PC-3 (cell line): ENCODE measurements around the gene MPC1. TPM values are rescaled to one million over a fixed set of nuclear protein-coding genes. Genes with fewer than 3 reads are reported as not detected.

Experiments used
- ATAC-seq: fragments of 200-7000 bp; cut with Tn5 transposase; 2 replicates; pipeline ENCODE4 v1.9.1; 2020; ENCODE audit warnings: mild to moderate bottlenecking, moderate library complexity
- BruUV-seq: library from RNA; stranded (reverse); fragments of 400-500 nt; replicated peaks from 2 replicates; lab custom pipeline; 2021; lab: Mats Ljungman, UMichigan
- CTCF ChIA-PET: fragments of 300-600 bp; sonication (Branson Sonifier 250); formaldehyde crosslinking; loops from one replicate; lab custom pipeline; 2022; ENCODE audit warnings: antibody characterized with exemption; lab: Charles Lee
- POLR2A ChIA-PET: fragments of 300-600 bp; sonication (Branson Sonifier 250); formaldehyde crosslinking; loops from one replicate; lab custom pipeline; 2022; ENCODE audit warnings: antibody characterized with exemption; ENCODE audit not compliant: unreplicated experiment; lab: Charles Lee
- DNase-seq: peaks from one replicate; pipeline ENCODE4 v3.0.0-alpha.2; 2015
- H2AFZ ChIP-seq: fragments of 300-600 bp; sonication (generic); 2 replicates; pipeline ENCODE4 v1.6.0; 2016; ENCODE audit warnings: antibody characterized with exemption, low read length
- H3F3A ChIP-seq: fragments of 300-600 bp; sonication (generic); one replicate; pipeline ENCODE4 v1.6.0; 2017; ENCODE audit warnings: antibody characterized with exemption, low read length, control low read depth, mild to moderate bottlenecking; ENCODE audit not compliant: unreplicated experiment
- H3K27ac ChIP-seq: fragments of 300-600 bp; sonication (generic); 2 replicates; pipeline ENCODE4 v1.5.1; 2016; ENCODE audit warnings: mild to moderate bottlenecking, low read length
- H3K27me3 ChIP-seq: fragments of 300-600 bp; sonication (generic); 2 replicates; pipeline ENCODE4 v1.6.1; 2016; ENCODE audit warnings: low read length, mixed read lengths
- H3K36me3 ChIP-seq: fragments of 300-600 bp; sonication (generic); 2 replicates; pipeline ENCODE4 v1.6.1; 2016; ENCODE audit warnings: low read depth, mixed run types, low read length, mixed read lengths
- H3K4me1 ChIP-seq: fragments of 300-600 bp; sonication (generic); 2 replicates; pipeline ENCODE4 v1.5.1; 2016; ENCODE audit warnings: low read length; ENCODE audit not compliant: insufficient read depth
- H3K4me2 ChIP-seq: fragments of 300-600 bp; sonication (generic); 2 replicates; pipeline ENCODE4 v1.6.0; 2016; ENCODE audit warnings: low read length
- H3K4me3 ChIP-seq: fragments of 300-600 bp; sonication (generic); 2 replicates; pipeline ENCODE4 v1.5.1; 2016; ENCODE audit warnings: mild to moderate bottlenecking, low read length, mixed read lengths
- H3K79me2 ChIP-seq: fragments of 300-600 bp; sonication (generic); 2 replicates; pipeline ENCODE4 v1.6.1; 2017; ENCODE audit warnings: low read length, mixed read lengths
- H3K9ac ChIP-seq: fragments of 300-600 bp; sonication (generic); 2 replicates; pipeline ENCODE4 v1.6.0; 2016; ENCODE audit warnings: mild to moderate bottlenecking, low read length
- H3K9me2 ChIP-seq: fragments of 300-600 bp; sonication (generic); replicated peaks from 2 replicates; pipeline ENCODE4 v1.6.1; 2016; ENCODE audit warnings: mixed run types, low read length, mixed read lengths
- H3K9me3 ChIP-seq: fragments of 300-600 bp; sonication (generic); 2 replicates; pipeline ENCODE4 v1.6.1; 2016; ENCODE audit warnings: low read length, mixed read lengths
- H4K20me1 ChIP-seq: fragments of 300-600 bp; sonication (generic); 2 replicates; pipeline ENCODE4 v1.6.1; 2016; ENCODE audit warnings: low read length, mixed read lengths
- EZH2 ChIP-seq: fragments of 300-600 bp; sonication (generic); IDR thresholded peaks from one replicate; pipeline ENCODE4 v1.6.1; 2017; ENCODE audit warnings: antibody characterized with exemption, mild to moderate bottlenecking, low read length; ENCODE audit not compliant: unreplicated experiment
- EZH2phosphoT487 ChIP-seq: fragments of 300-600 bp; sonication (generic); IDR thresholded peaks from 2 replicates; pipeline ENCODE4 v1.6.1; 2018; ENCODE audit warnings: mild to moderate bottlenecking, antibody characterized with exemption, low read length, borderline replicate concordance
- intact Hi-C: fragments of 100-400 bp; cut with micrococcal nuclease; formaldehyde crosslinking; loops from 2 replicates; pipeline ENCODE4 v1.9.0; 2023
- total RNA-seq: library from RNA; depleted of rRNA; stranded (reverse); fragments of >200 nt; gene quantifications from 2 replicates; pipeline ENCODE4 v1.2.3, GENCODE V29; 2014
- TF ChIP-seq, protein P1 (sequence below): fragments of 300-600 bp; sonication (generic); conservative IDR thresholded peaks from 2 replicates; pipeline ENCODE4 v1.5.1; 2017; ENCODE audit warnings: antibody characterized with exemption, low read depth, mild to moderate bottlenecking, low read length

The MPC1 gene
- total RNA-seq, 1 experiment from 2014 or later, result 26.7 TPM

GRCh38 chr6:166318649-166319600 lies 63.8 kb downstream of the MPC1 start:
- no peaks in the 10 kb centered on the region for H3K79me2 ChIP-seq
- H3K9me2 ChIP-seq, result no peaks in the 10 kb centered on the region
- H4K20me1 ChIP-seq, result no peaks in the 10 kb centered on the region
- no peaks in the 10 kb centered on the region for H3K9me3 ChIP-seq
- TF ChIP-seq EZH2phosphoT487 (no peak), EZH2 (no peak)
- TF ChIP-seq, protein P1, sequence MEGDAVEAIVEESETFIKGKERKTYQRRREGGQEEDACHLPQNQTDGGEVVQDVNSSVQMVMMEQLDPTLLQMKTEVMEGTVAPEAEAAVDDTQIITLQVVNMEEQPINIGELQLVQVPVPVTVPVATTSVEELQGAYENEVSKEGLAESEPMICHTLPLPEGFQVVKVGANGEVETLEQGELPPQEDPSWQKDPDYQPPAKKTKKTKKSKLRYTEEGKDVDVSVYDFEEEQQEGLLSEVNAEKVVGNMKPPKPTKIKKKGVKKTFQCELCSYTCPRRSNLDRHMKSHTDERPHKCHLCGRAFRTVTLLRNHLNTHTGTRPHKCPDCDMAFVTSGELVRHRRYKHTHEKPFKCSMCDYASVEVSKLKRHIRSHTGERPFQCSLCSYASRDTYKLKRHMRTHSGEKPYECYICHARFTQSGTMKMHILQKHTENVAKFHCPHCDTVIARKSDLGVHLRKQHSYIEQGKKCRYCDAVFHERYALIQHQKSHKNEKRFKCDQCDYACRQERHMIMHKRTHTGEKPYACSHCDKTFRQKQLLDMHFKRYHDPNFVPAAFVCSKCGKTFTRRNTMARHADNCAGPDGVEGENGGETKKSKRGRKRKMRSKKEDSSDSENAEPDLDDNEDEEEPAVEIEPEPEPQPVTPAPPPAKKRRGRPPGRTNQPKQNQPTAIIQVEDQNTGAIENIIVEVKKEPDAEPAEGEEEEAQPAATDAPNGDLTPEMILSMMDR, result no peak
- H3K36me3 ChIP-seq, result peaks cover 3% of the 10 kb centered on the region; the same call in 1 of the 2 replicates
- H3K4me3 ChIP-seq, result no peak overlapping the region
- H2AFZ ChIP-seq, result no peak overlapping the region
- ChIA-PET POLR2A (no interaction called here), CTCF (interaction anchor here (0.6 kb wide), 1 partner anchor 19 kb away, joined by 5 read pairs; no protein-coding TSS in a partner anchor)
- no peak for ATAC-seq
- H3K4me1 ChIP-seq, result no peaks in the 10 kb centered on the region
- no peak overlapping the region for H3K27ac ChIP-seq
- no peaks in the 10 kb centered on the region for H3K27me3 ChIP-seq
- intact Hi-C loops, result no loop called here
- H3F3A ChIP-seq, result no peaks in the 10 kb centered on the region
- no peak overlapping the region for H3K4me2 ChIP-seq
- BruUV-seq, result no TSS peak
- no peak overlapping the region for H3K9ac ChIP-seq
- no peak for DNase-seq

DNA sequence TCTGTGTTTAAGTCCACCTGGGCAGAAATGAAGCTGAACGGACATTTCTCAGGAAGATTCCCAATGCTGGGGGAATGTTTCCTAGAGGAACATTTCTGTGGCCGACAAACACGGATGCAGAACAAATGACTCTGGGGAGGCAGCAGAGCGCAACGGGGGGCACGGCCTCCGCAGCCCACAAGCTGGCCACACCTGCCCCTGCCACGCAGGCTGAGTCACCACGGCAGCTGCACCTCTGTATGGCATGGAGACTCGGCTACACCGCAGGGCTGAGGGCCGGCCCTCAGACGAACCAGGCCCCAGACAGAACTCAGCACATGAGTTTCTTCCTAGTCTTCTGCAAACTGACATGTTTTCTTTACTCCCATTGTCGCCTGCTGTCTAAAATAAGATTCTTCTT lies 64.5 kb downstream of the MPC1 start:
- TF ChIP-seq EZH2phosphoT487 (no peak), EZH2 (no peak)
- TF ChIP-seq, protein P1, result no peak
- no peak overlapping the region for H3K27ac ChIP-seq
- H3K4me2 ChIP-seq, result no peak overlapping the region
- no peaks in the 10 kb centered on the region for H3K4me1 ChIP-seq
- BruUV-seq, result no TSS peak
- no peaks in the 10 kb centered on the region for H3K9me2 ChIP-seq
- H4K20me1 ChIP-seq, result no peaks in the 10 kb centered on the region
- no peak overlapping the region for H3K9ac ChIP-seq
- no peaks in the 10 kb centered on the region for H3K27me3 ChIP-seq
- DNase-seq (no peak), ATAC-seq (no peak)
- H3K36me3 ChIP-seq, result peaks cover 3% of the 10 kb centered on the region; the same call in 1 of the 2 replicates
- no peak overlapping the region for H2AFZ ChIP-seq
- intact Hi-C loops, result no loop called here
- CTCF ChIA-PET, result interaction anchor here (0.6 kb wide), 1 partner anchor 19 kb away, joined by 5 read pairs; no protein-coding TSS in a partner anchor
- no peaks in the 10 kb centered on the region for H3F3A ChIP-seq
- no peak overlapping the region for H3K4me3 ChIP-seq
- POLR2A ChIA-PET, result no interaction called here
- H3K79me2 ChIP-seq, result no peaks in the 10 kb centered on the region
- H3K9me3 ChIP-seq, result no peaks in the 10 kb centered on the region
